BLaER1 treated with 17β-estradiol and CSF1 and Interleukin-3, amounts not matched to agents 10 nM and 100 nM (cell line): ENCODE measurements around the gene CYB561.
"Not testable (repeated sequence)": the region's sequence is repeated elsewhere in the genome, so short reads cannot be mapped to it uniquely, and the experiment has no call there.

Experiments used
- H3K27ac ChIP-seq, 11 experiments: shearing (Covaris generic); formaldehyde crosslinking; 2 replicates each; pipeline ENCODE4 v1.8.1; 2022
- H3K27me3 ChIP-seq, 11 experiments: shearing (Covaris generic); formaldehyde crosslinking; 2 replicates each; pipeline ENCODE4 v1.8.1; 2022
- H3K36me3 ChIP-seq, 11 experiments: shearing (Covaris generic); formaldehyde crosslinking; 2 replicates each; pipeline ENCODE4 v1.8.1; 2022
- H3K4me1 ChIP-seq, 10 experiments: shearing (Covaris generic); formaldehyde crosslinking; 2 replicates each; pipeline ENCODE4 v1.8.1; 2022
- H3K4me2 ChIP-seq, 11 experiments: shearing (Covaris generic); formaldehyde crosslinking; 2 replicates each; pipeline ENCODE4 v1.8.1; 2022
- H3K4me3 ChIP-seq, 10 experiments: shearing (Covaris generic); formaldehyde crosslinking; 2 replicates each; pipeline ENCODE4 v1.8.1; 2022
- H3K9ac ChIP-seq, 11 experiments: shearing (Covaris generic); formaldehyde crosslinking; 2 replicates each; pipeline ENCODE4 v1.8.1; 2022
- H3K9me3 ChIP-seq, 11 experiments: shearing (Covaris generic); formaldehyde crosslinking; replicated peaks in 1 of 11; 2 replicates each; pipeline ENCODE4 v1.8.1; 2022
- H4K20me1 ChIP-seq, 11 experiments: shearing (Covaris generic); formaldehyde crosslinking; 2 replicates each; pipeline ENCODE4 v1.8.1; 2022
- Cebpa-rat ChIP-seq, 11 experiments: shearing (Covaris generic); IDR thresholded peaks; 2 replicates each; pipeline ENCODE4 v1.8.1; 2022

CYB561 gene

DNA sequence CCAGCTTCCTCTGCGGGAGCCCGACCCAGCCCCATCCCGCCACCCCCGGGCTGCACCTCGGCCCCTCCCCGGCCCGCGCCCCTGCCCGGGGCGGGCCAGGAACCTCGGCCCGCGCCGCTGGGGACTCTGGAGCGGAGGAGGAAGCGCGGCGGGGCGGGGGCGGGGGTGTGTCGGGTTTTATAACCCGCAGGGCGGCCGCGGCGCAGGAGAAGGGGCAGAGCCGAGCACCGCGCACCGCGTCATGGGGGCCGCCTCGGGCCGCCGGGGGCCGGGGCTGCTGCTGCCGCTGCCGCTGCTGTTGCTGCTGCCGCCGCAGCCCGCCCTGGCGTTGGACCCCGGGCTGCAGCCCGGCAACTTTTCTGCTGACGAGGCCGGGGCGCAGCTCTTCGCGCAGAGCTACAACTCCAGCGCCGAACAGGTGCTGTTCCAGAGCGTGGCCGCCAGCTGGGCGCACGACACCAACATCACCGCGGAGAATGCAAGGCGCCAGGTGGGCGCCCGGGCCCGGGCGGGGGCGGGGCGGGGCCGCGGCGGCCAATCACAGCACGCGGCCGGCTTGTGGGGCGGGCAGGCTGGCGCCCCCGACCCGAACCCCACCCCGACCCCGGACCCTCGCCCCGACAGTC is 30.9 kb upstream of the CYB561 start, which contains the start of gene ACE:
Gene ACE, plus strand, starts transcription at position 208 of the 626 bp plus-strand sequence. Its CDS starts 34 bp downstream, at position 242.
- H3K9me3 ChIP-seq, result no peaks in the 10 kb centered on the region
- peak within 1 kb of the TSS; percentile 91 to 100 (median 99) for H3K4me2 ChIP-seq
- H3K4me3 ChIP-seq, result peak within 1 kb of the TSS; percentile 60 to 75 (median 66)
- peaks cover 0 to 25% (median 0%) of the 10 kb centered on the region in 11 experiments; a peak in 4 of 22 replicates for H3K36me3 ChIP-seq
- peaks cover 44 to 64% (median 51%) of the 10 kb centered on the region in 10 experiments for H3K4me1 ChIP-seq
- H3K27ac ChIP-seq, result peak within 1 kb of the TSS in 1 of 11 experiments; percentile 33; a peak in 1 of 22 replicates
- H4K20me1 ChIP-seq, result peaks cover 0 to 26% (median 20%) of the 10 kb centered on the region in 11 experiments; a peak in 15 of 22 replicates
- TF ChIP-seq Cebpa-rat (IDR thresholded peaks at IDR 0.05), result no peak
- peaks cover 3 to 39% (median 33%) of the 10 kb centered on the region in 11 experiments; a peak in 20 of 22 replicates for H3K27me3 ChIP-seq
- peak within 1 kb of the TSS; percentile 47 to 70 (median 58); a peak in 21 of 22 replicates for H3K9ac ChIP-seq

DNA sequence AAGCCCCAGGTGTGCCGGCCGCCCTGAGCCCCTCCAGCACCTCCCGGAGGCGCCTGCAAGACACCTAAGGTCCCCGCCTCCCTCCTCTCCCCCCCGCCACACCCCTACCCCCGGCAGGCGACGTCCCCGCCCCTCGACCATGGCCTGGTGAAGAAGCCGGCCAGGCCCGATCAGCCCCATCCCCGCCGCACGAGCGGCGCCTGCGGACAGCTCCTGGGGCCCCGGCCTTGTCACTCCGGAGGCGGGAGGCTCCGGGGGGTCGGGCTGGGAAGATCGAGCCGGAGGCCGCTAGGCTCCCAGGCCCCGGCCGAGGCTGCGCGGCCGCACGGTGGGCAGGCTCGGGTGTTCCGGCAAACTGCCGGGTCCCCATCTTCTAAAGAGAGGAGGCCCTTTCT is 30.4 kb upstream of the CYB561 start:
- Histone ChIP-seq H4K20me1 (peaks cover 0 to 26% (median 20%) of the 10 kb centered on the region in 11 experiments; a peak in 15 of 22 replicates), H3K4me2 (peak overlapping the region; percentile 91 to 100 (median 99)), H3K9ac (peak overlapping the region; percentile 47 to 70 (median 58); a peak in 20 of 22 replicates), H3K4me3 (peak overlapping the region; percentile 60 to 75 (median 66)), H3K9me3 (no peaks in the 10 kb centered on the region), H3K27ac (no peak overlapping the region), H3K27me3 (peaks cover 3 to 39% (median 33%) of the 10 kb centered on the region in 11 experiments; a peak in 20 of 22 replicates), H3K4me1 (peaks cover 44 to 64% (median 51%) of the 10 kb centered on the region in 10 experiments), H3K36me3 (peaks cover 0 to 21% (median 0%) of the 10 kb centered on the region in 11 experiments; a peak in 4 of 22 replicates)
- TF ChIP-seq Cebpa-rat (IDR thresholded peaks at IDR 0.05), result no peak

DNA sequence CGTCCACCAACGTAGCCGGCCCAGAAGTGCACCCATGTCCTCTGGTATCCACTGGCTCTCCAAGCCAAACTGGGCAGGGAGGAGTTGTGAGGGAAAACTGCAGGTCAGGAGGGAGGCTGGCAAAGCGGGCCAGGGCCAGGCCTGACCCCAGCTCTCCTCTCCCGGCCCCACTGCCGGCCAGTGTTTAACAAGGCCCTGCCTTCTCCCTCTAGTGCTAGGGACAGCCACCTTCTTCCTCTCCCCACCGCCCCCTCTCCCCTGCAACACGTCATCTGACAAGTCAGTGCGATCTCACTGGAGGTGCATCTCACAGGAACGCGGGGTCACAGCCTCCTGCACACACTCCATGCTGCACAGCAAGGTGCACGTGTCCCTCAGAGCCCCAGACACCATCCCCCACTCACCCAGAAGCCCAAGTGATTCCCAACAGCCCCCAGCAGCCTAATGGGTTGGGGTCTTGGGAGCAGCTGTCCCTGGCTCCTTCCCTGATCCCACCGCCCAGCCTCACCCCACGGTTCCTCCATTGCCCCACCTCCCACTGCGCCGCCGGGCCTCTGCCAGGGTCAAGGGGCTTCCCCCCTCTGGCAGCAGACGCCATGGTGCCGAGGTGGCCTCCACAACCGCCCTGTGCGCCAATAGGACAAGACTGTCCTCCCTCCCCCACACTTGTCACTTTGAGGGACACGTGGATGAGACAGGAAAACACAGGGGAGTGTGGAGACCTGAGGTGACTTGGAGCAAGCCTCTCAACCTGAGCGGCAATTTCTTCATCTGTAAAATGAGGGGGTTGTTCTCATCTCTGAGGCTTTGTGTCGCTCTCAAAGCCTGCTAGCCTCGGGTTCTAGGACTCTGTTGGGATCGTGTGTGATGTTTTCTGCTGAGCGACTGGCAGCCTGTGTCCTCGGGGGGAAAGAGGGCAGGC is 29.6 kb upstream of the CYB561 start:
- peaks cover 0 to 26% (median 20%) of the 10 kb centered on the region in 11 experiments; a peak in 15 of 22 replicates for H4K20me1 ChIP-seq
- no peaks in the 10 kb centered on the region for H3K9me3 ChIP-seq
- no peak for TF ChIP-seq Cebpa-rat (IDR thresholded peaks at IDR 0.05)
- H3K9ac ChIP-seq, result peak overlapping the region in 4 of 11 experiments; percentile 9 to 27 (median 12); a peak in 3 of 22 replicates
- no peak overlapping the region for H3K27ac ChIP-seq
- H3K27me3 ChIP-seq, result peaks cover 3 to 39% (median 33%) of the 10 kb centered on the region in 11 experiments; a peak in 20 of 22 replicates
- peak overlapping the region; percentile 91 to 100 (median 99) for H3K4me2 ChIP-seq
- peaks cover 43 to 57% (median 49%) of the 10 kb centered on the region in 10 experiments for H3K4me1 ChIP-seq
- peak overlapping the region in 6 of 10 experiments; percentile 65 to 75 (median 70); a peak in 8 of 20 replicates for H3K4me3 ChIP-seq
- peaks cover 0 to 15% (median 0%) of the 10 kb centered on the region in 11 experiments; a peak in 4 of 22 replicates for H3K36me3 ChIP-seq

DNA sequence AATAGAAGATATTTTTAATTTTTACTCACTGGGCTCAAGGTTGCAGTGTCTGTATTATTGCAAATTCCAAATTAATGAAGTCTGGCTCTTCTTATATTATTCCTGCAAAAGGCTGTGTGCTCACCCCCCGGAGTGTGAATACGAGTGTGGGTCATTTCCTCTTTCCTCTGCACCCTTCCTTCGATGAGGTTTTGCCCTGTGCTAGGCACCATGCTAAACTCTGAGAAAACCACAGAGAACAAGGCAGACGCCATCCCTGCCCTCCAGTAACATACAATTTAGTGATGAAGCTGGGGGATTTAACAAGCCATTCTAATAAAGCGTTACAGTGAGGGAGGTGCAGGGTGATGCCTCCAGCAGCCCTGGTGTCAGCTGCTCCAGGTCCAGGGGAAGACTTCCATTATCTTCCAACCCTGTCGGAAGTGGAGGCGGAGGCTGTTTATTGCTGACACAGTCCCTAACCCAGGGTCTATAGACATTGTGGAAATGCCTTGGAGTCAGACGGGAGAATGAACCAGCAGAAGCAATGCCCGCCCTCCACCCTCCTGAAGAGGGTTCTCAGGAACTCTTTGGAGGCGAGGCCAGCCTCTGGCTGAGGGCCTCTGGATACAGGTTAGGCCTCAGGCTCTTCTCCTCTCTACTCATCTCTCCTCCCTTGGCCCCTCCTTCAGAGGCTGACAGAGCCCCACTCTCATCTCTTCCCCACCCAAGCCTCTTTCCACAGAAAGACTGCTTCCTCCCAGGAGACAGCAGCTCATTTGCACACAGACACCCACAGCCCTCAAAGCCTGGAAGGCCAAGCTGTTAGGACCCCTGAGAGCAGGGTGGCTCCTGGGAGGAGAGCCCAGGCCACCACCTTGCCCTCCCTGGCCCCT is 28.7 kb upstream of the CYB561 start:
- H3K9me3 ChIP-seq, result no peaks in the 10 kb centered on the region
- H3K4me1 ChIP-seq, result peaks cover 38 to 49% (median 41%) of the 10 kb centered on the region in 10 experiments
- H3K36me3 ChIP-seq, result peaks cover 0 to 6% (median 0%) of the 10 kb centered on the region in 11 experiments; a peak in 3 of 22 replicates
- peak overlapping the region in 4 of 11 experiments; percentile 9 to 27 (median 12); a peak in 2 of 22 replicates for H3K9ac ChIP-seq
- no peak overlapping the region for H3K27ac ChIP-seq
- H3K4me3 ChIP-seq, result no peak overlapping the region; a peak in 1 of 20 replicates
- no peak for TF ChIP-seq Cebpa-rat (IDR thresholded peaks at IDR 0.05)
- H3K4me2 ChIP-seq, result peak overlapping the region; percentile 91 to 100 (median 99)
- peaks cover 3 to 39% (median 33%) of the 10 kb centered on the region in 11 experiments; a peak in 20 of 22 replicates for H3K27me3 ChIP-seq
- peaks cover 0 to 26% (median 18%) of the 10 kb centered on the region in 11 experiments; a peak in 13 of 22 replicates for H4K20me1 ChIP-seq

DNA sequence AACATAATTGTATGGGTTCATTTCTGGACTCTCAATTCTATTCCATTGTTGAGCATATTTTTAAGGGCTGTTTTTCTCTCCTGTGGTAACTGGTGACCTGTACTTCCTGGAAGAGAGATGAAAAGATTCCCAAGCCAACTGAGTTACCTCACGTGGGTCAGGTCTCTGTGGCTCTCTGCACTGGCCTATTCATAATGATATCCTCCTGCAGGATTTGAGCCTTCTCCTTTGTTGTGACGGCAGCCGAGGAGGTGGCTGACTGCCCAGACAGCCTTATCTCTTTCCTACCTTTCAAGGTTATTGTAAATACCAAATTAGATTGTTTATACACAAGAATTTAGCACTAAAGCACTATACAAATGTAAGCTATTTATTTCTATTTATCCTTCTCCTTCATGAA is 28.1 kb upstream of the CYB561 start:
- Histone ChIP-seq H3K27me3 (peaks cover 3 to 39% (median 33%) of the 10 kb centered on the region in 11 experiments; a peak in 20 of 22 replicates), H3K9me3 (no peaks in the 10 kb centered on the region), H3K9ac (no peak overlapping the region), H3K27ac (no peak overlapping the region), H3K4me3 (no peak overlapping the region), H3K4me2 (peak overlapping the region in 2 of 11 experiments; percentile 94; a peak in 2 of 22 replicates), H3K36me3 (no peaks in the 10 kb centered on the region), H3K4me1 (peaks cover 33 to 42% (median 38%) of the 10 kb centered on the region in 10 experiments), H4K20me1 (peaks cover 0 to 26% (median 11%) of the 10 kb centered on the region in 11 experiments; a peak in 13 of 22 replicates)
- no peak for TF ChIP-seq Cebpa-rat (IDR thresholded peaks at IDR 0.05)

DNA sequence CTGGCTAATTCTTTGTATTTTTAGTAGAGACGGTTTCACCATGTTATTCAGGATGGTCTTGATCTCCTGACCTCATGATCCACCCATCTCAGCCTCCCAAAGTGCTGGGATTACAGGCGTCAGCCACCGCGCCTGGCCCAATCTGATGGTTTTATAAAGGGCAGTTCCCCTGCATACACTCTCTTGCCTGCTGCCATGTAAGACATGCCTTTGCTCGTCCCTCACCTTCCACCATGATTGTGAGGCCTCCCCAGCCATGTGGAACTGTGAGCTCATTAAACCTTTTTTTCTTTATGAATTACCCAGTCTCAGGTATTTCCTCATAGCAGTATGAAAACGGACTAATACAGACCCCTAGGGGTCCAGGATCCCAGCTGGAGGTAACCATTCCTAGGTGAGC is 22.0 kb upstream of the CYB561 start:
- not testable (repeated sequence) for H3K9ac ChIP-seq, H3K9me3 ChIP-seq, H3K4me3 ChIP-seq, H3K27me3 ChIP-seq, H3K4me2 ChIP-seq, H3K27ac ChIP-seq, H3K36me3 ChIP-seq, H4K20me1 ChIP-seq
- H3K4me1 ChIP-seq, result peaks cover 0 to 11% (median 0%) of the 10 kb centered on the region in 10 experiments; a peak in 4 of 20 replicates

DNA sequence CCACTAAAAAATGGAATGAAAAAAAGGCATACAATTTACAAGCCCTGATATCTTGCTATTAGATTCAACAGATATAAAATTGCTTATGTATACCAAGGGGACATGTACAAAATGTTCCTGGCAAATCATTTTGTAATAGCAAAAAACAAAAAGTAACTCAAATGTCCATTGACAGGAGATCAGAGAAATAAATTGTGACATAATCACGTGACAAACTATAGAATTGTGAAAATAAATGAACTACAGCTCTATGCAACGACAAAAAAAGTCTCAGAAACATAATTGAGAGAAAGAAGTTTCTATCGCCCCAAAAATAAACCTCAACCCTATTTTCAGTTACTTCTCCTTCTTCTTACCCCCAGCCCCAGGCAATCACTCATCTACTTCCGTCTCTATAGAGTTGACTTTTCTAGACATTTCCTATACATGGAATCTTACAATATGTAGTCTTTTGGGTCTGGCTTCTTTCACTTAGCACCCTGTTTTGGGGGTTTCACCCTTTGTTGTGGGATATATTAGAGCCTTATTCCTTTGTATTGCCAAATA is 18.7 kb upstream of the CYB561 start:
- TF ChIP-seq Cebpa-rat (IDR thresholded peaks at IDR 0.05), result no peak
- no peak overlapping the region for H3K4me3 ChIP-seq
- no peak overlapping the region for H3K27ac ChIP-seq
- no peaks in the 10 kb centered on the region for H4K20me1 ChIP-seq
- H3K4me2 ChIP-seq, result peak overlapping the region in 3 of 11 experiments; percentile 2 to 31 (median 18); a peak in 1 of 22 replicates
- H3K4me1 ChIP-seq, result peaks cover 8 to 42% (median 12%) of the 10 kb centered on the region in 10 experiments; a peak in 19 of 20 replicates
- no peak overlapping the region for H3K9ac ChIP-seq
- H3K36me3 ChIP-seq, result no peaks in the 10 kb centered on the region
- H3K9me3 ChIP-seq, result no peaks in the 10 kb centered on the region
- no peaks in the 10 kb centered on the region for H3K27me3 ChIP-seq
